GM12878 (cell line): ENCODE results near the gene TNFSF12. TPM values are rescaled to one million over a fixed set of nuclear protein-coding genes. Genes with fewer than 3 reads are reported as not detected.

ENCODE experiments used
- ATAC-seq: fragments of 200-7000 bp; cut with Tn5 transposase; 3 replicates; pipeline ENCODE4 v1.9.1; 2020; ENCODE audit warnings: mild to moderate bottlenecking, moderate library complexity
- BruUV-seq: library from RNA; stranded (reverse); fragments of 400-500 nt; replicated peaks from 2 replicates; lab custom pipeline; 2021; lab: Mats Ljungman, UMichigan
- CTCF ChIA-PET: fragments of 300-600 bp; sonication (Branson Sonifier 250); formaldehyde crosslinking; extraction: SDS; loops from one replicate; lab custom pipeline; 2021; ENCODE audit warnings: inconsistent platforms; lab: Yijun Ruan, JAX
- POLR2A ChIA-PET: fragments of 350-600 bp; formaldehyde crosslinking; extraction: SDS; loops from one replicate; lab custom pipeline; 2021; ENCODE audit warnings: inconsistent platforms; lab: Charles Lee
- RAD21 ChIA-PET: fragments of 300-600 bp; sonication (Branson Sonifier 250); formaldehyde crosslinking; loops from one replicate; lab custom pipeline; 2023; ENCODE audit warnings: antibody characterized with exemption; ENCODE audit not compliant: unreplicated experiment; lab: Charles Lee
- SMC1A ChIA-PET: fragments of 300-600 bp; sonication (Branson Sonifier 250); formaldehyde crosslinking; loops from one replicate; lab custom pipeline; 2023; ENCODE audit not compliant: unreplicated experiment, uncharacterized antibody; lab: Charles Lee
- DNase-seq: peaks from one replicate; pipeline ENCODE4 v3.0.0-alpha.2; 2011; ENCODE audit warnings: low read depth, low spot score
- FAIRE-seq: peaks from 3 replicates; lab custom pipeline; 2011; peaks lifted over from hg19 to GRCh38; lab: Jason Lieb, UNC
- H2AFZ ChIP-seq: 2 replicates; pipeline ENCODE4 v1.6.0; 2011; ENCODE audit warnings: low read depth, low read length, control low read depth; ENCODE audit not compliant: control insufficient read depth
- H3K27ac ChIP-seq: 2 replicates; pipeline ENCODE4 v1.5.1; 2011; ENCODE audit warnings: control low read depth; ENCODE audit not compliant: control insufficient read depth, insufficient read depth
- H3K27me3 ChIP-seq, 2 experiments: replicated peaks in 1 of 2; 2 replicates each; pipeline versions ENCODE4 v1.6.0 to v1.6.1; 2011; ENCODE audit warnings: low read length in 1 of 2; ENCODE audit not compliant: control insufficient read depth in 2 of 2, insufficient read depth in 2 of 2
- H3K36me3 ChIP-seq, 2 experiments: 2 replicates each; pipeline ENCODE4 v1.5.1; 2011; ENCODE audit warnings: low read length in 1 of 2; ENCODE audit not compliant: control insufficient read depth in 2 of 2, insufficient read depth in 2 of 2
- H3K4me1 ChIP-seq: 2 replicates; pipeline ENCODE4 v1.6.1; 2011; ENCODE audit warnings: mild to moderate bottlenecking, low read length, moderate library complexity, mixed read lengths; ENCODE audit not compliant: control insufficient read depth, insufficient read depth
- H3K4me2 ChIP-seq: 2 replicates; pipeline ENCODE4 v1.6.0; 2011; ENCODE audit warnings: control low read depth; ENCODE audit not compliant: control insufficient read depth, insufficient read depth
- H3K4me3 ChIP-seq: fragments of 200-600 bp; sonication (generic); 2 replicates; pipeline ENCODE4 v1.5.1; 2016
- H3K79me2 ChIP-seq: 2 replicates; pipeline ENCODE4 v1.6.0; 2011; ENCODE audit warnings: low read length; ENCODE audit not compliant: control insufficient read depth, insufficient read depth
- H3K9ac ChIP-seq: 2 replicates; pipeline ENCODE4 v1.8.0; 2011; ENCODE audit warnings: low read length, control low read depth, mixed read lengths; ENCODE audit not compliant: control insufficient read depth, insufficient read depth
- H3K9me3 ChIP-seq: replicated peaks from 3 replicates; pipeline ENCODE4 v1.5.1; 2011; ENCODE audit warnings: mild to moderate bottlenecking, low read length; ENCODE audit not compliant: control insufficient read depth, insufficient read depth
- H4K20me1 ChIP-seq: 2 replicates; pipeline ENCODE4 v1.6.0; 2011; ENCODE audit not compliant: control insufficient read depth, insufficient read depth
- BCL3 ChIP-seq: IDR thresholded peaks from 2 replicates; pipeline ENCODE4 v1.6.1; 2011; ENCODE audit warnings: borderline replicate concordance, low read depth, mild to moderate bottlenecking, moderate library complexity, low read length; ENCODE audit not compliant: insufficient read depth, poor library complexity, severe bottlenecking
- CBX3 ChIP-seq: fragments of 200-600 bp; sonication (generic); IDR thresholded peaks from 2 replicates; pipeline ENCODE4 v1.6.1; 2016; ENCODE audit warnings: low read depth, borderline replicate concordance
- CHD2 ChIP-seq: IDR thresholded peaks from 2 replicates; pipeline ENCODE4 v1.6.1; 2011; ENCODE audit warnings: low read depth, low read length, improper control_type of control experiment, borderline replicate concordance
- LARP7 ChIP-seq: fragments of 450-650 bp; IDR thresholded peaks from 2 replicates; pipeline ENCODE4 v1.6.1; 2017; ENCODE audit warnings: mild to moderate bottlenecking
- MYC ChIP-seq: IDR thresholded peaks from 2 replicates; pipeline ENCODE4 v1.6.1; 2011; ENCODE audit warnings: mild to moderate bottlenecking, low read length, moderate library complexity, inconsistent platforms; ENCODE audit not compliant: insufficient read depth, insufficient replicate concordance, insufficient read length, severe bottlenecking
- NFYA ChIP-seq: IDR thresholded peaks from 2 replicates; pipeline ENCODE4 v1.6.1; 2011; ENCODE audit warnings: low read depth, mild to moderate bottlenecking, low read length, improper control_type of control experiment, borderline replicate concordance
- POLR2A ChIP-seq: IDR thresholded peaks from 2 replicates; pipeline ENCODE4 v1.6.1; 2011; ENCODE audit warnings: low read depth, mild to moderate bottlenecking, low read length
- POLR2AphosphoS2 ChIP-seq: IDR thresholded peaks from 2 replicates; pipeline ENCODE4 v1.6.1; 2011; ENCODE audit warnings: low read depth, mild to moderate bottlenecking, low read length, improper control_type of control experiment, moderate library complexity
- RUNX3 ChIP-seq: IDR thresholded peaks from 2 replicates; pipeline ENCODE4 v1.6.1; 2012; ENCODE audit warnings: low read length, inconsistent platforms
- SMAD5 ChIP-seq: IDR thresholded peaks from 2 replicates; pipeline ENCODE4 v1.6.1; 2016; ENCODE audit warnings: antibody characterized with exemption, low read depth
- SP1 ChIP-seq: IDR thresholded peaks from one replicate; pipeline ENCODE4 v1.6.1; 2011; ENCODE audit warnings: low read depth, low read length
- YY1 ChIP-seq: IDR thresholded peaks from 2 replicates; pipeline ENCODE4 v1.6.1; 2011; ENCODE audit warnings: low read depth, mild to moderate bottlenecking, low read length
- ZNF207 ChIP-seq: fragments of 450-650 bp; IDR thresholded peaks from 2 replicates; pipeline ENCODE4 v1.6.1; 2014; ENCODE audit warnings: antibody characterized with exemption, mild to moderate bottlenecking, borderline replicate concordance
- ZSCAN29 ChIP-seq: fragments of 450-650 bp; IDR thresholded peaks from 2 replicates; pipeline ENCODE4 v1.6.1; 2017; ENCODE audit warnings: mild to moderate bottlenecking, moderate library complexity
- WGBS: methylation state at CpG from one replicate; pipeline ENCODE4 v1.1.6; 2016; ENCODE audit warnings: low lambda C conversion rate; ENCODE audit not compliant: insufficient replicate concordance, insufficient coverage; ENCODE audit errors: missing lambda C conversion rate; 5-methylcytosine and 5-hydroxymethylcytosine counted together
- in situ Hi-C: fragments of 300-500 bp; cut with MboI; formaldehyde crosslinking; loops from 9 replicates; pipeline ENCODE4 v1.14.3; 2018; ENCODE audit warnings: mixed read lengths
- intact Hi-C: fragments of 100-400 bp; cut with micrococcal nuclease; formaldehyde crosslinking; loops from one replicate; pipeline ENCODE4 v1.14.2; 2022; ENCODE audit not compliant: unreplicated experiment
- polyA plus RNA-seq, 11 experiments: library from polyadenylated mRNA; depleted of rRNA in 4 of 11; unstranded in 6 of 11; stranded (reverse) in 5 of 11; fragments of >200 nt; fragmentation: Nextera tagmentation in 4 of 11; fragmentation: Illumina TruSeq in 1 of 11; extraction: Ambion mirVana in 4 of 11; extraction: Trizol in 1 of 11; gene quantifications; 1 replicate in 1 of 11; 2 replicates in 10 of 11; pipeline versions ENCODE4 v1.2.1 to v1.2.3, GENCODE V29; 2011 to 2016; ENCODE audit warnings: inconsistent platforms in 2 of 11, missing spikeins in 2 of 11, low read depth in 1 of 11
- total RNA-seq, 4 experiments: library from RNA; depleted of rRNA in 3 of 4; stranded (reverse); fragments of >200 nt in 3 of 4; fragmentation: Illumina TruSeq in 1 of 4; extraction: Trizol in 1 of 4; gene quantifications; 2 replicates each; pipeline versions ENCODE4 v1.2.1 to v1.2.3, GENCODE V29; 2013 to 2021
- TF ChIP-seq, protein P1 (sequence below): fragments of 150-350 bp; IDR thresholded peaks from 2 replicates; pipeline ENCODE4 v1.6.1; 2016; ENCODE audit warnings: low read depth, low read length
- TF ChIP-seq, protein P2 (sequence below): fragments of 450-650 bp; IDR thresholded peaks from 2 replicates; pipeline ENCODE4 v1.6.1; 2017; ENCODE audit warnings: antibody characterized with exemption, mild to moderate bottlenecking, moderate library complexity

TNFSF12 gene
- total and polyA plus RNA-seq, 10 of the 15 experiments (the other 5 are each of a cell fraction or from before 2014, with no cell fraction given) = 0.32 to 7.0 (median 2.6) TPM

DNA sequence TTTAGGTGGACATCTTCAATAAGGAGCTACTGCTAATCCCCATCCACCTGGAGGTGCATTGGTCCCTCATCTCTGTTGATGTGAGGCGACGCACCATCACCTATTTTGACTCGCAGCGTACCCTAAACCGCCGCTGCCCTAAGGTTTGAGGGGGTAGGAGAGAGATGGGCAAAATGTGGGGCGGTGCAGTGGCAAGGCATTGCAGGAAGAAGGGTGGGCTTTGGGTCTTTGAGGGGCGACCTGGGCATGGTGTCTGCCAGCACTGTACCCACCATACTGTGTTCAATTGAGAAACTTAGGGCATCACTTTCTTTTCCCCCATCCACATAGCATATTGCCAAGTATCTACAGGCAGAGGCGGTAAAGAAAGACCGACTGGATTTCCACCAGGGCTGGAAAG, 21.5 kb downstream of the TNFSF12 start:
- no TSS peak for BruUV-seq
- no peak overlapping the region for H3K27ac ChIP-seq
- H3K79me2 ChIP-seq = peaks cover 41% of the 10 kb centered on the region
- ATAC-seq (no peak), DNase-seq (no peak), FAIRE-seq (no peak)
- CTCF ChIA-PET = interaction anchor here (0.6 to 2.9 kb wide), 5 partner anchors 10 to 214 kb away, joined by 3 to 14 read pairs (median 4); partner anchors contain the start of gene SENP3
- TF ChIP-seq YY1 (no peak), SMAD5 (no peak), RUNX3 (no peak), BCL3 (no peak), POLR2A (no peak), CBX3 (no peak), CHD2 (no peak), SP1 (no peak), NFYA (no peak), LARP7 (no peak), MYC (no peak), ZNF207 (no peak), POLR2AphosphoS2 (no peak), ZSCAN29 (no peak)
- TF ChIP-seq, protein P1, sequence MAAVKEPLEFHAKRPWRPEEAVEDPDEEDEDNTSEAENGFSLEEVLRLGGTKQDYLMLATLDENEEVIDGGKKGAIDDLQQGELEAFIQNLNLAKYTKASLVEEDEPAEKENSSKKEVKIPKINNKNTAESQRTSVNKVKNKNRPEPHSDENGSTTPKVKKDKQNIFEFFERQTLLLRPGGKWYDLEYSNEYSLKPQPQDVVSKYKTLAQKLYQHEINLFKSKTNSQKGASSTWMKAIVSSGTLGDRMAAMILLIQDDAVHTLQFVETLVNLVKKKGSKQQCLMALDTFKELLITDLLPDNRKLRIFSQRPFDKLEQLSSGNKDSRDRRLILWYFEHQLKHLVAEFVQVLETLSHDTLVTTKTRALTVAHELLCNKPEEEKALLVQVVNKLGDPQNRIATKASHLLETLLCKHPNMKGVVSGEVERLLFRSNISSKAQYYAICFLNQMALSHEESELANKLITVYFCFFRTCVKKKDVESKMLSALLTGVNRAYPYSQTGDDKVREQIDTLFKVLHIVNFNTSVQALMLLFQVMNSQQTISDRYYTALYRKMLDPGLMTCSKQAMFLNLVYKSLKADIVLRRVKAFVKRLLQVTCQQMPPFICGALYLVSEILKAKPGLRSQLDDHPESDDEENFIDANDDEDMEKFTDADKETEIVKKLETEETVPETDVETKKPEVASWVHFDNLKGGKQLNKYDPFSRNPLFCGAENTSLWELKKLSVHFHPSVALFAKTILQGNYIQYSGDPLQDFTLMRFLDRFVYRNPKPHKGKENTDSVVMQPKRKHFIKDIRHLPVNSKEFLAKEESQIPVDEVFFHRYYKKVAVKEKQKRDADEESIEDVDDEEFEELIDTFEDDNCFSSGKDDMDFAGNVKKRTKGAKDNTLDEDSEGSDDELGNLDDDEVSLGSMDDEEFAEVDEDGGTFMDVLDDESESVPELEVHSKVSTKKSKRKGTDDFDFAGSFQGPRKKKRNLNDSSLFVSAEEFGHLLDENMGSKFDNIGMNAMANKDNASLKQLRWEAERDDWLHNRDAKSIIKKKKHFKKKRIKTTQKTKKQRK = no peak
- TF ChIP-seq, protein P2, sequence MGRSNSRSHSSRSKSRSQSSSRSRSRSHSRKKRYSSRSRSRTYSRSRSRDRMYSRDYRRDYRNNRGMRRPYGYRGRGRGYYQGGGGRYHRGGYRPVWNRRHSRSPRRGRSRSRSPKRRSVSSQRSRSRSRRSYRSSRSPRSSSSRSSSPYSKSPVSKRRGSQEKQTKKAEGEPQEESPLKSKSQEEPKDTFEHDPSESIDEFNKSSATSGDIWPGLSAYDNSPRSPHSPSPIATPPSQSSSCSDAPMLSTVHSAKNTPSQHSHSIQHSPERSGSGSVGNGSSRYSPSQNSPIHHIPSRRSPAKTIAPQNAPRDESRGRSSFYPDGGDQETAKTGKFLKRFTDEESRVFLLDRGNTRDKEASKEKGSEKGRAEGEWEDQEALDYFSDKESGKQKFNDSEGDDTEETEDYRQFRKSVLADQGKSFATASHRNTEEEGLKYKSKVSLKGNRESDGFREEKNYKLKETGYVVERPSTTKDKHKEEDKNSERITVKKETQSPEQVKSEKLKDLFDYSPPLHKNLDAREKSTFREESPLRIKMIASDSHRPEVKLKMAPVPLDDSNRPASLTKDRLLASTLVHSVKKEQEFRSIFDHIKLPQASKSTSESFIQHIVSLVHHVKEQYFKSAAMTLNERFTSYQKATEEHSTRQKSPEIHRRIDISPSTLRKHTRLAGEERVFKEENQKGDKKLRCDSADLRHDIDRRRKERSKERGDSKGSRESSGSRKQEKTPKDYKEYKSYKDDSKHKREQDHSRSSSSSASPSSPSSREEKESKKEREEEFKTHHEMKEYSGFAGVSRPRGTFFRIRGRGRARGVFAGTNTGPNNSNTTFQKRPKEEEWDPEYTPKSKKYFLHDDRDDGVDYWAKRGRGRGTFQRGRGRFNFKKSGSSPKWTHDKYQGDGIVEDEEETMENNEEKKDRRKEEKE = no peak
- SMC1A ChIA-PET = interaction anchor here (0.8 to 2.1 kb wide), 4 partner anchors 10 to 57 kb away, joined by 3 to 9 read pairs (median 4); partner anchors contain the start of genes MPDU1 and SAT2
- intact Hi-C loops (loop anchor here (5.0 kb wide), 1 partner anchor 117 kb away; the partner anchor contains the start of genes TP53 and WRAP53), in situ Hi-C loops (loop anchor here (25.0 kb wide), 1 partner anchor 533 kb away; the partner anchor contains the start of genes SLC16A11 and SLC16A13)
- POLR2A ChIA-PET = interaction anchor here (0.5 to 1.8 kb wide), 4 partner anchors 9 to 265 kb away, joined by 3 to 5 read pairs (median 4); partner anchors contain the start of genes CD68 and MPDU1
- no peak overlapping the region for H3K4me2 ChIP-seq
- no peak overlapping the region for H3K9ac ChIP-seq
- no peaks in the 10 kb centered on the region for H3K27me3 ChIP-seq
- peaks cover 13% of the 10 kb centered on the region for H4K20me1 ChIP-seq
- H2AFZ ChIP-seq = no peak overlapping the region
- 92% methylated on average over 10 of the region's 10 CpGs for WGBS
- no peak overlapping the region for H3K4me3 ChIP-seq
- H3K36me3 ChIP-seq = peaks cover 19 to 34% of the 10 kb centered on the region in 2 experiments
- H3K4me1 ChIP-seq = peaks cover 8% of the 10 kb centered on the region
- H3K9me3 ChIP-seq = no peaks in the 10 kb centered on the region
- RAD21 ChIA-PET = interaction anchor here (1.0 to 2.8 kb wide), 2 partner anchors 19 to 117 kb away, joined by 3 to 8 read pairs; partner anchors contain the start of genes TP53 and WRAP53
